GM18861 (cell line): ENCODE data around the gene B3GALT2.
A peak's percentile ranks its signal among the peaks of the same experiment; 100 is the strongest.
"Not testable (repeated sequence)": the region's sequence is repeated elsewhere in the genome, so short reads cannot be mapped to it uniquely, and the experiment has no call there.

Experiments
- ATAC-seq: cut with Tn5 transposase; IDR thresholded peaks from one replicate; pipeline ENCODE4 v1.9.1; 2021; ENCODE audit not compliant: unreplicated experiment

B3GALT2 gene, protein sequence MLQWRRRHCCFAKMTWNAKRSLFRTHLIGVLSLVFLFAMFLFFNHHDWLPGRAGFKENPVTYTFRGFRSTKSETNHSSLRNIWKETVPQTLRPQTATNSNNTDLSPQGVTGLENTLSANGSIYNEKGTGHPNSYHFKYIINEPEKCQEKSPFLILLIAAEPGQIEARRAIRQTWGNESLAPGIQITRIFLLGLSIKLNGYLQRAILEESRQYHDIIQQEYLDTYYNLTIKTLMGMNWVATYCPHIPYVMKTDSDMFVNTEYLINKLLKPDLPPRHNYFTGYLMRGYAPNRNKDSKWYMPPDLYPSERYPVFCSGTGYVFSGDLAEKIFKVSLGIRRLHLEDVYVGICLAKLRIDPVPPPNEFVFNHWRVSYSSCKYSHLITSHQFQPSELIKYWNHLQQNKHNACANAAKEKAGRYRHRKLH

DNA sequence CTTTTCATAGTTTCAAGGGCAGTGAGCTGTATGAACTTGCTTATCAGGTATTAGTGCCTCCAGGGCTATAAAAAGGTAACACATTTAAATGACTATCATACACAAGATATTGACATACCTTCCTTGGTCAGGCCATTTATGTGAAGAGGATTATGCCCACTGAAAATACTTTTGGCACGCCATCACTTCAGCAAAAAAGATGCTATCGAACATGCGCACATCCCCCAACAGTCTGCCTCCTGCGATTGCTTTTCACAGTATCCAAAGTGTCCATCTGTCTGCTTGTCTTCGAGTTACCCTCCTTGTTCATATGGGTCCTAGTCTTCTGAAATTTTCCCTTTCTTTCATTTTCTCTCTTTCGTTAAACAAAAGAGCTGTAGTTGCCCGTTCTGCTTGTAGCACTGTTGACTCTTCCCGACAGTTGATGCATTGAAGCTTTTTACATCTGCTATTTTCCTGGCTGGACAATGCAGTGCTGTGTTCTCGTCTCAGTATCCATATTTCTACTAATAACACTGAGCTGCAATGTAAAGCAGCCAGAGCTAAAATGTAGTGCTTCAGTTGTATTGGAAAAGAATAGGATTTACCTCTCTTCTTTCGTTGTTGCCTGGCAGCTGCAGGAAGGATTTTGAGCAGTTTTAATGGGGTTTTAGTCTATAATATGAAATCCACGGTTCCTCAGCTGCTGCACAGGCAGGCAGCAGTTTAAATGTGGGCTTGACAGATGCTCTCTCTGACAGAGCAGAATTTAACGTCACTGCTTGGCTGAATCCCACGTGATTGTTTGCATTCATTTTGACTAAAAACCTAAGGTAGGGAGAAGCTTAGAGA, at the start of gene B3GALT2:
TSS of gene B3GALT2 (minus strand) at position 713 of the 831 bp plus-strand sequence. CDS start 5,051 bp downstream, outside the sequence.
- no peak for ATAC-seq

DNA sequence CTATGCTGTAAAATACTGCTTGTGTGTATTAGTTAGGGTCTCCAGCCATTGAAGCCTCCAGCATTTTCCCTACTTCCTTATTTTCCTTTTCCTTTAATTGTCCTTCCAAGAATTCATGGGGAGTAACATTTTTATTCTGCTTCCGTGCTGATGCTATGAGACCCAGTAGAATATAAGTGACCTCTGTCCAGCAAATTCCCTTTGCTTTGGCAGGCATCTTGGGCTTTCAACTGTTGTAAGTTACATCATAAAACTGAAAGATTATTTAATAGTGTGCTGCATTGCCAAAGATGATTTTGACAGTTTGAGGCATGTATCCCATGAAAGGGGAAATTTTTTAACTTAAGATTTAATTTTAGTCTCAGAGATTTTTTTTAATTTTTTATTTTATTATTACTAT, 48.1 kb upstream of the B3GALT2 start:
- no peak for ATAC-seq

DNA sequence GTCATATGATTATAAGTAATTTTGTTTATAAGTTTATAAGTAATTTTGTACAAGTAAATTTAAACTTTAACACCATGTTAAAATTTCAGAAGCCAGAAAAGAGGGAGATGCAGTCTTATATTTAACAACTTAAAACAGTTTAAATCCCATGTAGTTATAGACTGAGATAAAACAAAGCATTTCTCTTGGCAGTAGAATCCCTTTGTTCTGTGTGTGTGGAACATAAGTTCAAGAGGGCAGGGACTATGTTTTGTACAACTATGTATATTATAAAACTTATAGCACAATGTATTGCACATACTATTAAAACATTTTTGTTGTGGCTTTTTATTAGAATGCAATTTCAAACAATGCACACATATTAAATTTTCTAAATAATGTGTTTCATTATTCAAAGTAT, 44.7 kb upstream of the B3GALT2 start:
- not testable (repeated sequence) for ATAC-seq

DNA sequence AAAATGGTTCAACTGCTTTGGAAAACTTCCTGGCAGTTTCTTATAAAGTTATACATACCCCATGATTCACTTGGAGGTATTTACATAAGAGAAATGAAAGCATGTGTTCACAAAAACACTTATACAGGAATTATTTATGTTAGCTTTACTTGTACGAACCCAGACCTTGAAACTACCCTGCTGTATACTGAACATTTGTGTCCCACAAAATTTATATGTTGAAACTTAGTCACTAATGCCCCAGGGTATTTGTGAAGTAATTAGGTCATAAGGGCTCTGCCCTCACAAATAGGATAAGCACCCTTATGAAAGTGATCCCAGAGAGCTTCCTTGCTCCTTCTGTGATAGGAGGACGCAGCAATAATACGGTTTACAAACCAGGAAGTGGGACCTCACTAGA, 42.7 kb upstream of the B3GALT2 start:
- no peak for ATAC-seq

DNA sequence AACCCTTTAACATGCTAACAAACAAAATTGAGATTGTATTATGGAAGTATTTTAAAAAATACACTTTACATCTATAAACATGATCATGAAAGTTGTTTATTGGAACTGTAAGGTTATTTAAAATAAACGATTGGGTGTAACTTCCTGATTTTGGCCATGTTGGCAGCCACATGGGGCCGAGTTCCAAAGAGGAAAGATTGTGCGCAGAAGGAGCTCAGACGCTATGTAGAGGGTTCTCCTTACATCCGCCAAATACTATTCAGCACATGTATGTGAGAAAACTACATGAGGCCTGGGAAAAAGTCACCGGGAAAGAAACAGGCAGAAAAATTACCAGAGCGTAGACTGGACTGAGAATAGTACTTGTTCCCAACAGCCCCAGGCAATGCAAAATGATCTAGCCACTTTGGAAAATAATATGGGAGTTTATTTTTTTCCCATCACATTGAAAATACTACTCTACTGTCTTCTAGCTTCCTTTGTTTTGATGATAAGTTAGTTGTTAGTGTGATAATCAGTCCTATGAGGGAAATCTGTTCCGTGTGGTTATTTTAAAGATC, 35.7 kb upstream of the B3GALT2 start:
- ATAC-seq: no peak

- ATAC-seq: no peak
These were observed 35.2 kb upstream of the B3GALT2 start for GRCh38 chr1:193221651-193222050.

- no peak for ATAC-seq
These were observed 33.0 kb upstream of the B3GALT2 start for GRCh38 chr1:193219391-193219790.

DNA sequence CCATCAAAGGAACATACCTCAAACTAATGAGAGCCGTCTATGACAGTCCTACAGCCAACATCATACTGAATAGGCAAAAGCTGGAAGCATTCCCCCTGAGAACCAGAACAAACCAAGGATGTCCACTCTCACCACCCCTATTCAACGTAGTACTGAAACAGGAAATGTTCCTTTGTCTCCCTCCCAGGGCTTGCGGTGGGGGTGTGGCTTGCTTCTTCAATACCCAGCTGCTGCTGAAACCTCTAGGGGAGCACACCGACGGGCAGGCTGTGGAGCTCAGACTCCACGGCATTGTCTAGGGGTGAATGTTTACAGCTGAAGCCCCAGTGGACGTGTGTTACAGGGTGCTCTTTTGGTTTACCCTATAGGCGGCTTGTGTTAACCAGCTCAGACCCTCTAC, 30.5 kb upstream of the B3GALT2 start:
- peak; percentile 60 for ATAC-seq

DNA sequence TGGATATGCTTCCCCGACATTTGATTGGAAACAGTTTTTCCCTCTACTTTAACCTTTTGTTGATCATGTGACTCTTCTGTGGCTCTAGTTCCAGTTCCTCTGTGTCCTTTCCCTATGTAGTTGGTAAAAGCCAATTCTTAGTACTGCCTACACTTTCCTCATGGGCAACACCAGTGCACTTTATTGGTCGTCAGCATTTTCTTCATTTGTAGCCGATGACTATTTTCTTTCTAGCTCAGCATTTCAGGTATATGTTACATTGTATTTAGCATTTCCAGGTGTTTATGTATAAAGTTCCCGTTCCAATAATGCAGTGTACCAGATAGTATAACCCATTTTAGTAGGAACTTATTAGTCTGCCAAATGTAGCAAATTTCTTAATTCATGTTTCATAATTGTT, 27.6 kb upstream of the B3GALT2 start:
- no peak for ATAC-seq

GRCh38 chr1:193212637-193213036, 26.2 kb upstream of the B3GALT2 start:
- ATAC-seq: no peak

GRCh38 chr1:193211539-193211938, 25.1 kb upstream of the B3GALT2 start:
- ATAC-seq: peak; percentile 83

DNA sequence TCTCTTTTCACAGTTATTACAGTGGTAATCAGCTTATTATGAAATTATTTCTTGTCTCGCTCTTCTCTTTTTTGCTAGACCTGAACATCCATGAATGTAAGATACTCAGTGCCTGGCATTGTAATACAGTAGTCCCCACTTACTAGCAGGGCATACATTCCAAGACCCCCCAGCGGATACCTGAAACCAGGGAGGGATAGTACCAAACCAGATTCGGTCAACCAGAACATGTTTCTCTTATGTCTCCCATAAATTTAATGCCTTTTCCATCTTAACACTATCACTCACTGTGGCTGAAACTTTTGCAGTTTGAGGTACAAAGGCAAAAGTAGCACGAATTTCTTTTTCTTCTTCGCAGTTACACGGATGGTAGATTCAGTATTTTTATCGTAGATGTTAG, 24.6 kb upstream of the B3GALT2 start:
- no peak for ATAC-seq

GRCh38 chr1:193201021-193201420, 14.6 kb upstream of the B3GALT2 start:
- ATAC-seq: no peak

- ATAC-seq: no peak
These were observed 13.5 kb upstream of the B3GALT2 start for GRCh38 chr1:193199940-193200339.

DNA sequence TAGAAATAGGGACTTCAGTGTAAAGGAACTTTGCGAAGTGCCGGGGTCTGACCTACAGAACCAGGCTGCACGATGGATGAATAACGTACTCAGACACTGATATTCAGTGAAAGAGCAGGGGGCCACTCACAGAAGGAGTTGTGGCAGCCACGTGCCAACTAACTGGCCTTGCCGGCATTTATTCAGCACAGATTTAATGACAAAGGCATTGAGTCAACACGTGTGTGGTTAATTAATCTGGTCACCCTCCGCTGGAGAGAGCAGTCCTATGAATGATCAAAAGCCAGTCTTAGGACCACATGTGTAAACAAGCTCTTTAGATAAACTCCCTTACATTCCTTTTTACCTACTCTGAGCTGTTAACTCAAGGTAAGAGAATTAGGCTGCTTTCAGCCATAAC, 6.2 kb upstream of the B3GALT2 start:
- no peak for ATAC-seq

GRCh38 chr1:193190096-193190744, 3.8 kb upstream of the B3GALT2 start:
- ATAC-seq: no peak

DNA sequence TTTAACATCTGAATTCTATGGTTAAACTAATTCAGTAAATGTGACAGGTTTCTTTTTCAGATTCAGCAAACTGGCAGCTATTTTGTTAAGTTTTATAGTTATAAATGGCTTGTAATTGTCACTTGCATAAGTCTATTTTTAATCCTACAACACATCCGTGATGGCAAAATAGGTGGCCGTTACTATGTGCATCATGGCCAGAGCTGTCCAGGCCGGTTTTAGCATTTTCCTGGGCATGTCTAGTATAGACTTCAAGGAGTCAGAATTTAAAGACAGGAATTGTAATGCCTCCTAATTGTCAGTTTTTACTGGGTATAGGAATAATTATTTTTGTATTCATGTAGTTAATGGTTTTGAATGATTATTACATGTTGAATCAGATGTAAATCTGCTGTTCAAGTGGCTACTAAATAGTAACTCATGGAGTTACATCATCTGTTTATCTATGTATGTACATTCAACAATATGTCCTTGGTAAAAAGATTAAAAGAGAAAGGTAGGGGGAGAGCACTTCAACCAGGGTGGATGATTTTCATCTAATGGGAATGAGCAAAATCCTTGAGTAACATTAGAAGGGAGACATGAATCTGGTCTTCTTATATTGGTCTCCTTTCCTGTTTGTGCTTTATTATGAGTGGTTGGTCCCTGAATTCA, 3.2 kb upstream of the B3GALT2 start:
- no peak for ATAC-seq

- not testable (repeated sequence) for ATAC-seq
These were observed 2.5 kb upstream of the B3GALT2 start for GRCh38 chr1:193188915-193189314.

DNA sequence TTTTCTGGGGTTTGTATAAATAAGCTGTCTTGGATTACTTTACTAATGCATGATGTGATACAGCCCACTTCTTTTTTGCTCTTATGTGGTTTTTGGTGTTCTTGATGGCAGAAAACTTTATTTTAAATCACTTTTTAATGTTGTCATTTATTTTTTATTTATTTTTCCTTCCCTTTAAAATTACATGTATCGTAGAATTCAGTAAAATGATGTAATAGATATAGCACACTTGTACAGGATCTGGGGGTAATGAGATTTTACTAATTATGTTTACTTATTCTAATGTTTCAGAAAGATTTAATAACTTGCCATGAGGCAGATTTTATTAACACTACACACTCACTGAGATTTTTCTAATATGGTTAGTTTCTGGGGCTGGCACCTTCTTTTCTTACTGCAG, 701 bp upstream of the B3GALT2 start:
- ATAC-seq: no peak

GRCh38 chr1:193185211-193185610, 1.2 kb downstream of the B3GALT2 start:
- ATAC-seq: no peak

DNA sequence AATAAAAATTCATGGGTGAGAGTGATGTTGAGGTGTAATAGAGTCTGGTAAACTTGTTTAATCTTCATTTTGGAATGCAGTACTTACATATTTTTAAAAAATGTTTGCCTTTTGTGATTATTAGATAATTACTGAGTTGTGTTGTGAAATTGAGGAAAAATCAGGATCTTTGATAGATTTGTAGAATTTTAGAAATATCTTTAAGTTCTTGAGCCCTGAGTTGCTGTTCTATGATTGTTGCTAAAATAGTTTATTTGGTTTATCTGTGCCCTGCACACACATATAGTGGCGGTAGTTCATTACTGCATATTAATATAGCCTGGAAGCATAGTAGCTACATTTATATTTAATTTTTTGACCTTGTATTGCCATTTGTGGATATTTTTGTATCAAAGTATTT, 1.6 kb downstream of the B3GALT2 start:
- no peak for ATAC-seq
